GM19239 (cell line): ENCODE data around the gene LAMA2.

Experiments used
- DNase-seq: peaks from one replicate; pipeline ENCODE4 v3.0.0; 2011; ENCODE audit warnings: low spot score; ENCODE audit not compliant: insufficient read length
- FAIRE-seq: peaks from 2 replicates; lab custom pipeline; 2011; peaks lifted over from hg19 to GRCh38; lab: Jason Lieb, UNC

Gene LAMA2

DNA sequence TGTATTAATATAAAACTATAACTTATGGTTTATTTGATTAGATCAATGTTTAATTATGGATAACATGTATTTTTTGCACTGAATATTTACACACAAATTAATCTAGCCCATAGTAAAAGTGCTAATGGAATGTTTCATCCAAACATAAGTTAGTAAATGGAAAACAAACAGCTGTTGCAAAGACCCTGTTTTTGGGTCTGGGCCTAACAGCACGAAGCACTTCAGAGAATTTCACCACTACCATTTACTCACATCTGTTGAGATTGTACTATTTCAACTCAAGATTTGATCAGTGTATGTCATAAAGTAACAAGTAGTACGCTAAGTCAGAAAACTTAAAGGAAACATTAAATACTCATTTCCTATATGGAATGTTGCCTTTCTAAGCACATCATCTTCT is 359.6 kb downstream of the LAMA2 start:
- DNase-seq, result no peak
- no peak for FAIRE-seq

DNA sequence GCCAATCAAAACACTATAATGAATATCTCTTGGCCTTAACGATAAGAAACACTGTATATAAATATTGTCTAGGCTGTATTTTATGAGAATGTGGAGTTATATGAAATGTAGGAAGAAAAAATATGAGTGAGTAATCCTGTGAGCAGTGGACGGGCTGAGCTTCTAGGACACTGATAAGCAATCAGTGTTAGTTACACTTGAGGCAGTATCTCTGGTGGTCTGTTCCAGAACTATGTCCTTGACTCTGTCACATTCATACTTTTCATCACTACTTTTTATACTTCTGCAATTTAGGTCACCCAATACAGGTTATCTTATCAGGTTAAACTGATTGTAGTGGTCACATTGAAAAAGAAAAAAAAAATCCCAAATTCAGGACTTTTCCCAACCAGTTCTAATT is 360.4 kb downstream of the LAMA2 start:
- FAIRE-seq (no peak), DNase-seq (no peak)

DNA sequence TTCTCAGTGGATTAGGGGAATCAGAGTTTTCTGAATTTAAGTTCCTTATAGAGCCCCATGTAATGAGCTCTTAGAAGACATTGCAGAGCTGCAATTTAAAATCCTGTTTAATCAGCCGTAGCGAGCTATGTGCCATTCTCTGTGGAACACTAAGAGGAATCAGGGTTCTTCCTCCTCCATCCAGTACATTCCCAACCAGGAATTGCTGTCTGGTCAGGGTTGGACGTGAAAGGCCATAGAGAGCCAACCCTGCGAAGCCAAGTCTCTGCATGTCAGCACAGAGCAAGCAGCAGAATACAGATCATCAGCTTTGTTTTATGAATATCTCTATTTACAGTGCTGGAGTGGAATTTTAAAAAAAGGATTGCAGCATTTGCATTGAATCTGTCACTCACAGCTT is 366.0 kb downstream of the LAMA2 start:
- no peak for FAIRE-seq
- DNase-seq, result no peak

DNA sequence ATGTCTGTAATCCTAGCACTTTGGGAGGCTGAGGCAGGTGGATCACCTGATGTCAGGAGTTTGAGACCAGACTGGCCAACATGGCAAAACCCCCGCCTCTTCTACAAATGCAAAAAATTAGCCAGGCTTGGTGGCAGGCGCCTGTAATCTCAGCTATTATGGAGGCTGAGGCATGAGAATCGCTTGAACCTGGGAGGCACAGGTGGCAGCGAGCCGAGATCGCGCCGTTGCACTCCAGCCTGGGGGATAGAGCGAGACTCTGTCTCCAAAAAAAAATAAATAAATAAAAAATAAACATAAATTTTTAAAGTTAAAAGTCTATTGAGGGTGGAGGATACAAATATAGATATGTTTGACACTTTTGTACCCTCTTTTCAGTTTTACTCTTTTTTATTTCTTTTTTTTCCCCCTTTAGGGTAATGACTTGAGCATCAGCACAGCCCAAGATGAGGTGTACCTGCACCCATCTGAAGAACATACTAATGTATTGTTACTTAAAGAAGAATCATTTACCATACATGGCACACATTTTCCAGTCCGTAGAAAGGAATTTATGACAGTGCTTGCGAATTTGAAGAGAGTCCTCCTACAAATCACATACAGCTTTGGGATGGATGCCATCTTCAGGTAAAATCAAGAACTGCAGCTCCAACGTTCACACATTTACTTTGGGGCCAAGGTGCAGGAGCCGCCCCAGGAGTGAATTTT is 368.9 kb downstream of the LAMA2 start:
- FAIRE-seq (no peak), DNase-seq (peak; percentile 17)

DNA sequence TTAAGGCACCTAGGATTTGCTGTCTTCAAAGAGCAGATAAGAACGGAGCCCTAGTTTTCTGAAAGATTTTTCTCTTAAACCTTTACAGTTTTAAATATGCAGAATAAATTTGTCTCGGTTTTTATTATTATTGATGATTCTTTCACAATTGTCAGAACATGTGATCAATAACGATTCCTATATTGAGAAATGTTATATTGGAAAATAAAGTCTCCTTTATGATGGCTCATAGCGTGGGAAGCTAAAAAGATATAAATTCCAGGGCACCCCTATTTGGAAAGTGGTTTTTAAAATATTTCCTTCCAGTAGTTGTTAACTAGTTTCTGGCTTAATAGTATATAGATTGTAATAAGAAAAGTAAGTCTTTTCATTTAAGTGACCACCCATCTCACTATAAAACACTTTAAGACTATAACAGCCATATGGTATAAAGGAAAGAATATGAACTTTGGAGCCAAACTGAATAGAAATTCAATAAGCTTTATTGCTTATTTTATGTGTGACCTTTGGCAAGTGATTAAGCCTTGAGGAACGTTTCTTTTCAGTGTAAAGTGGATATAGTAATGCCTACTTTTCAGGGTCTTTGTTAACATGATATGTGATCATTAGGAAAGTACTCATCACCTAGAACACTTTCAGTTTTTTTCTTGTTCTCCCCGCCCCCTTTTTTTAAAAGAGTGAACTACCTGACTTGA is 369.6 kb downstream of the LAMA2 start:
- no peak for FAIRE-seq

DNA sequence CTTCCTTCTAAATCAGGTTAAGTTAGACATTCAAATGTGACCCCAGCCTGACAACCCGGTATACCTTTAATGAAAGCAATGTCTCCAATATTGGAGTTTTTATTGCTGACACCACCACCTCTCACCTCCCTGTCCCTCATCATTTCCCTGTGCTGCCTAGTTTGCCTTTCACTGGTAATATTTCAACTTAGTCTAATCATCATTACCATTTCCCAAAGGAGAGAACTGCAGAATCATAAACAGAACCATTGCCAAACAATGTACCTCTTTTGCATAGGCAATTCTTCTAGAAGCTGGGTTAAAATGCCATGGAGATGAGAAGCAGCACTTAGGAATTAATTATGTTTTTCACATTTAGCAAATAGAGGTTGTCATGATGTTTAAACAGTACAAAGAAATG is 370.3 kb downstream of the LAMA2 start:
- FAIRE-seq (no peak), DNase-seq (no peak)

More for the DNA sequence above, 369.6 kb downstream of the LAMA2 start:
- no peak for DNase-seq

DNA sequence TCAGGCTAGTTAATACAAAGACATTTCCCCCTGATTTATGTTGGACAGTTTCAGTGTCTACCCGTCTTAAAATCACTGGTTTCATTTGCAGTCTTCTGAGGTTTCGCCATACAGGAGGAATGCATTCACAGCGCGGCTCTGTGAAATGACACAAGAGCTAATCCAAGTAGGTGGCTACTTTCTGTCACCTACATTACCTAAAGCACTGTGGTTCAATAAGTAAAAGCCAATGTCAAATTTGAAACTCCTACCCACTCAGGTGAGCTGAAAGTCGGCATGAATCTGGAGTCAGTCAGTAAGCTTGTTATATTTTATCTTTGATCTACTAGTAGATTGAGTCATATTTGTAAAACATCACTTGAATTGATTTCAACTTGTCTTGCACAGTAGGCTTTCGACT is 370.8 kb downstream of the LAMA2 start:
- FAIRE-seq (no peak), DNase-seq (no peak)

DNA sequence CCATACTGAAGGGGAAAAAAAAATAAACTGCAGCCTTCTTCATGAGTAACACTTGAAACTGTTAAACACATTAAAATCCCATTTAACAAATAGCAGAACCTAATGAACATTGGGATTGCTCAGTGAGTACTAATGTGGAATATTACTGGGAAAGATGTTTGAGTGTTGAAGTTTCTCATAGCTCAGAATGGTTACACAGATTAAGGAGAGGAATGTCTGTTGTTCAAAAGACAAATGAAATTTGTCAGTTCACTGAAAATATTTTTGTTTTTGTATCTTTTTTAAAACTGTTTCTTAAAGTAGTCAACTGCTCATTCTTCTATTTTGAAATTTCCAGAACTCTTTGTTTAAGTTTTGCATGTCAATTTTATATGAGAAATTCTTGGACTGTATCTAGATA is 374.3 kb downstream of the LAMA2 start:
- FAIRE-seq, result peak; percentile 45

DNA sequence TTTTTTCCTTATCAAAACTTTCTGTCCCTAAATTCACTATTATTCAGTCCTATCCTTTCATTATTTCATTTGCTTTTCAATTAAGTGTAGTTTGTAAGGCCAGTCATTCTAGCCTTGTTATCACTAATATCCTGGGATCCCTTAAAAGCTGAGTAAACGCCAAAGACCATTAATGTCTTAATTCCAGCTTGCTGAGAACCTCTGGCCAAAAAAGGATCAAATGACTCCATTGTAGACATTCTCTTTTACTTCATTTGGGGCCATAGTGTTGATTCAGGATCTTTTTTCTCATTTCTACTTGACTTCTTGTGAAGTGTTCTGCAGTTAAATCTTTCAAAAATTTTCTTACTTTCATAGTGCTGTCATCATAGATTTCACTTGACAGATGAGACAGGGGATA is 379.7 kb downstream of the LAMA2 start:
- FAIRE-seq, result no peak
- DNase-seq, result no peak

More for the DNA sequence above, 374.3 kb downstream of the LAMA2 start:
- DNase-seq, result no peak

DNA sequence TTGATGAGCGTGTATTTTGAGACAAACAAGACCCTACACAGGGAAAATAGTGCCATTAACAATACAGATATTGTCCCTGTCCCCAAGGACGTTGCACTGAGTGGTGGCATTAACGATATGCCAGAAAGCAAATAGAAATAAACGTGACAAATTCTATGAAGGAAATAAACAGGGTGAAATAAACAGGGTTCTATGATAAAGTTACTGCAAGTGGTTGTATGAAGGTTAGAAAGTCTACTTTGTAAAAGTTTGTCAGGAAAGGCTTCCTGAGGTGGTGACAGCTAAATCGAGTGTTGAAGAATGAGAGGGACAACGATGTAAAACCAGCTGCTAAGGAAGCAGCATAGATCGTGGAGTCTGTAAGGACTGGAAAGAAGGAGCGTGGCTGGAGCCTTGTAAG is 380.2 kb downstream of the LAMA2 start:
- no peak for FAIRE-seq
- no peak for DNase-seq

DNA sequence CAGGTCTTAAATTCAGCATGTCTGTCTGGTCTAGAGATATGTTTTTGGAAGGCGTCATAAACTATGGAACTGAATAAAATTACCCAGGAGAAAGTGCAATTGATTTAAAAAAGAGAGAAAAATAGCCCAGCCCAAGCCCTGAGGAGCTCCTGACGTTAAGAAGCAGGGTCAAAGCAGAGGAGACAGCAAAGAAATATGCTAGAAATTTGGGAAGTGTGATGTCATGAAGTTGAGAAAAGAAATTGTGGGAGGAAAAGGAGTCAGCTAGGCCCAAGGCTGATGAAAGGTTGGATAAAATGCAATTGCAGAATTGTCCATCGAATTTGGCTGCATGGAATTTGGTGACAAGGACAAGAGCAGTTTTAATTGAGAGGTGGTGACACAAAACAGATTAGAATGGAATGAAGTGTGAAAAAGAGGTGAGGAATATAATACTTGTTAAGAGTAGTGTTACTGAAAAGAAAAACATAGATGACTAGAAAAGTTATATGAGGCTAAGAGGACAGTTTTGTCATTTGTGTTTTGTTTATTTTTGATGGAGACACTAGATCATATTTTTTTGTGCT is 381.6 kb downstream of the LAMA2 start:
- FAIRE-seq (no peak), DNase-seq (no peak)

DNA sequence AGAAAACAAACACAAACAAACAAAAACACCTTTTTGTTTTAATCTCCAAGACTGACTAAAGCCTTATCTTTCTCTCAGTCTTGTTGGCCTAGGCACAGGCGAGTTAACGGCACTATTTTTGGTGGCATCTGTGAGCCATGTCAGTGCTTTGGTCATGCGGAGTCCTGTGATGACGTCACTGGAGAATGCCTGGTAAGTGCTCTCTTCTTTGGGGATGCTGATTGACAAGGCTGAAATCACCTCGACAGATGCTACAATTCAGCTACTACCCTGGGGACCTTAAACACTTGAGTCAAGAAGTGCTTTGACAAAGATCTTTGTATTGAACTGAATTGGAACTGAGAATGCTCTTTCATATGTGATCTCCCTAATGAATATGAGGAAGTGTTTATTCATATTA is 384.1 kb downstream of the LAMA2 start:
- FAIRE-seq, result no peak
- DNase-seq, result no peak

DNA sequence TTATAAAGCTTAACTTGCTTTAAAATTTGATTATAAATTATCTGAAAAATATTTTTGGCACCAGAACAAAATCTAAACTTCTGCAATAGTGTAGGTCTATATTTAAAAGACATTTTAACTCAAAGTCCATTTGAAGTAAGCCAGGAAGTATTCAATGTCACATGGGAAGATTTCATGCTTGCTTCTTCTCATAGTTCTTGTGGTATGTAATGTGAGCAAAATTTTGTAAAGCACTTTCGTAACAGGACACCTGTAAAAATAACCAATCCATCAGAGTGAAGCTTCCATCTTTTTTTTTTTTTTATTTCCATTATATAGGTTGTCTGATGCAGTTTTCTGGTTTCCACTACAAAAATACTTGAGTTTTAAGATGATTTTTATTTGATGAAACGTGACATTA is 386.1 kb downstream of the LAMA2 start:
- no peak for DNase-seq
- FAIRE-seq, result no peak

DNA sequence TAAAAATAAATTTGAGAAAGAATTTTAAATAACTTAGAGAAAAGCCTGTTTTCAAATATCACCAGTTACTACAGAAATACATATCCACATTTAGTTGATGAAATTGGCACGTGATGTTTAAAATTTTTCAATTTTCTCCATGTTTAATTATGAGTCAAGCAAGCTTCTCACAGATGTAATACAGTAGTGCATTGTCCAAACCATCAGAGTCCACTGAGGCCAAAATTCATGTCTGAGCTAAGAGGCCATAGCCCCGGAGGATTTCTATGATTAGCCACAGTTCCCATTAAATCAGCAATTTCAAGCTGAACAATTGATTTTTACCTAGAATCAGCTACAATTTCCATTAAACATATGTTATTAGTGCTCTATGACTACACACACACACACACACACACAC is 387.0 kb downstream of the LAMA2 start:
- DNase-seq, result no peak
- FAIRE-seq, result no peak

DNA sequence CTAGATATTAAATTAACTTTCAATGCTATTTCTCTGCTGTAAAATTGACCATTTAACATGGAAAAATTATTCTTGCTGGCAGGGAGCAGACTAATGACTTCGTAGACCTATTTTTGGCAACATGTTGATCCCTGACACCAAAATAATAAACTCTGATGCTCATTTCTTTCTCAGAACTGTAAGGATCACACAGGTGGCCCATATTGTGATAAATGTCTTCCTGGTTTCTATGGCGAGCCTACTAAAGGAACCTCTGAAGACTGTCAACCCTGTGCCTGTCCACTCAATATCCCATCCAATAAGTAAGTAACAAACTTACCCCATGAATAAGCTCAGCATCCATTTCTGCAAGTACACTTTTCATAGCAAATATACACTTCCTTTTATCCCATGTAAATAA is 387.5 kb downstream of the LAMA2 start:
- FAIRE-seq (no peak), DNase-seq (no peak)

DNA sequence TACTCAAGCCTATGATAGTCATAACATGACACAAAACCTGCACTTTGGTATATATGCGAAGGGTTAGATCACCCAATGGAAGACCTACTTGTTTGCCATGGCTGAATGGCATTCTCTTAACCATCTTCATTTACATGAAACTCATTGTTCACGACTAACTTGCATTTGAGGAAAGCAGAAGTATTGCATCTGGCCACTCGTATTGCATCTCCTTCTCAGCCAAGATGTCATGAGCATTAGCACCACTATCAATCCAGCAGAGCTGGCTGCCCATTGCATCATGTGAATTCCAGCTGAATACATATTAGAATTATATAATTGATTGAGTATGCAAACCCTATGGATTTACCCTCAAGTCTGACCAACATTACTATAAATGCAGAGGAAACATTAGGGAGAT is 390.2 kb downstream of the LAMA2 start:
- DNase-seq (no peak), FAIRE-seq (no peak)

DNA sequence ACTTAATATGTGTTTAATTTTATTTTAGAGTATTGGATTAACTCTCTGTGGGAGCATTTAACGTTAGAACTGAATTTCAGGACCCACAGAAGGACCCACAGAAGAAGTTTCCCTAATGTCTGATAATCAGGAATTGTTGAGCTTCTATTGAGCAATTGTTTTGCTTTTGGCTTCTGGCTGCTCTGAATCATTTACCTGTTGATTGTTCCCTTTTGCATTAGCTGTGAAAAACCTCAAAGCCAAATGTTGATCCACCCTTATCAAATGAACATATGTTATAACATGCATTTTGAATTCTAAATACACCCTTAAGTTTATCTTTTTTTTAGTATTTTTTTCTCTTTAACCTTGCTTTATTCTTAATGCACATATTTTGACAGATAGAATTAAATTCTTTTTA is 393.5 kb downstream of the LAMA2 start:
- DNase-seq, result no peak
- no peak for FAIRE-seq

DNA sequence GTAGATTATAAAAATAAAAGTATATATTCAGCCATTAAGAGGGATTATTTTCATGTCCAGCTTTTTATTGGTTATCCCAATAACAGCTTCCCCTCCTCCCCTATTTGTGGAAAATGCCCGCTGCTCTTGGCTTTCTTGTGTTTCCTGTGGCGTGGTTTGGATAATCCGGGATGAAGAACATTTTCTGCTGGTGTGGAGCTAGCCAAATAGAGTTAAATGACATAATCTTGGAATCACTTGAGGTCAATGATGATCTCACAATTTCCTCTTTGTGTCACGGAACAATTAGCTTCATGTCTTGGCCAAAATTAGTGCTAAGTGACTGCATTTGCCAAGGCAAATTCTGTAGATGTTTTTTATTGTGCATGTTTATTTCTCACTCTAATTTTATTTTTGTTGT is 394.0 kb downstream of the LAMA2 start:
- DNase-seq (no peak), FAIRE-seq (no peak)

DNA sequence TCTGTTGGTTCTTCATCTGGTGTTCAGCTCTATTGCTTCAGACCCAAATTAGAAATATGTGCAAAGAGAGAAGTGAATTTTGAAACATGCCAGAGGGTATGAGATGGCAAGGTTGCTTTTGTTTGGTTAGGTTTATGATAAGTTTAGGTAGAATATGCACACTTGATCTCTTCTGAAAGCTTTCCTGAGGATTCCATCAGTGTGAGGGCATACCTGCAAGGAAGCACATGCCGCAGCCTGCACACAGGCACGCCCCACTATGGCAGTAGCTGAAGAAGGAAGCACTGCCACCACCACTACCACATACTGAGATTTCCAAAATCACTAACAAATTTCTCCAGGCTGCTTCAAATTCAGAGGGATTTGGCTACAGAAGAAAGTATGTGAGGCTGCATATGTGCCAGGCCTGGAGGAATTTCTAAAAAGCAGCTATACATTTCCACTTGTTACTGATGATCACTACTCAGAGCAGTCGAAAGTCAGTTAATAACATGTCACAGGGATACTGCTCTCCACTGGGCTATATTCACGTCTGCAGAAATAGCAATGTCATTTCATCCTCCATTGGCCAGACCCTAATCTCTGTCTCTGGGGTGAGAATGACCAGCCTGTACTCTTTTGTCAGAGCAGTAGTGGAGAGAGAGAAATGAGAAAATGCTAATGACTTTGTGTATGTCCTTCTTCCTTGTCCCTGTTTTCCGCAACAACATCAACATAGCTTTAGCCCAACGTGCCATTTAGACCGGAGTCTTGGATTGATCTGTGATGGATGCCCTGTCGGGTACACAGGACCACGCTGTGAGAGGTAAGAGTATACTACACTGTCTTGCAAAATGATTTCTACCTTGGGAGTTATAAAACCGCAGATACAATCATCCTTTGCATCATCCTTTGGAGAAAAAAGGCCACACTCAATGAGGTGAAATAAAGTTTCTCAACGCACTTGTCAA is 396.7 kb downstream of the LAMA2 start:
- no peak for FAIRE-seq

DNA sequence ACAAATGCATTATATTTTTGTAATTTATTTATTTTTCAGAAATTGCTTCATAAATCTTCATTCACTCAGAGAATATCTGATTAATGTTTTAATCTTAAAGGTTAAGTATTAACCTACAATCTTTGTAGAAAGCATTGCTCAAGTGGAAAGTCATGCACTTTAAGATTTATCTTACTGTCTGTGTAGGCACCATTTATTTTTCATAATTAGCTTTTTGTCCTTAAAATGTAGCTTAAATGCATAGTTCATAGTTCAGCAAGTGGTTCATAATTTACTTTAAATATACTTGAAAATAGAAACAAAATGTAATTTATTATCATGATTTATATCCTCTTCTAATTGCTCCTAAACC is 397.3 kb downstream of the LAMA2 start:
- FAIRE-seq, result no peak

More for the DNA sequence above, 396.7 kb downstream of the LAMA2 start:
- DNase-seq, result no peak

DNA sequence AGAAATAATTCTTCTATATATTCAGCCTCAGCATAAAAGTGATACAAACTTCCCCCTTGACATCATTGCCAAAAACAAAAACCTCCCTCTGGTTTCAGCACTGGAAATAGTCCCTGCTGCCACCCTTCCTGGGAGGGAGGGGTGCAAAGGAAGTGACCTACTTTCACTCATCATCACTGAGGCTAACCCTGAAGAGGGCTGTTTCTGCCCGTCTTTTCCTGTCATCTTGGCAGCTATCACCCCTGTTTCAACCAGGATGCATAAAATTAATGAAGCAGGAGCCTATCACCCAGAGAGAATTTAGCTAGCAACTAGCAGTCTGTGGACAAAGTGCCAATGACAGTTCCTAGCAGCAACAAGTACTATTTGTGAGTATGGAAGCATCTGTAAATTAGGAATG is 397.8 kb downstream of the LAMA2 start:
- FAIRE-seq, result no peak

More for the DNA sequence above, 397.3 kb downstream of the LAMA2 start:
- DNase-seq, result no peak

More for the DNA sequence above, 397.8 kb downstream of the LAMA2 start:
- no peak for DNase-seq
